Subcutaneous adipose tissue (tissue), 4 donors: ENCODE data around the gene NAV2. TPM values are rescaled to one million over a fixed set of nuclear protein-coding genes. Genes with fewer than 3 reads are reported as not detected.

Experiments used
- total RNA-seq, 4 donors: library from RNA; depleted of rRNA; stranded (reverse); fragments of >200 nt; gene quantifications; one replicate each; pipeline ENCODE4 v1.1.0, GENCODE V29; 2016
- TF ChIP-seq, protein P1 (sequence below): fragments of 450-650 bp; IDR thresholded peaks from one replicate; pipeline ENCODE4 v1.5.1; 2016; ENCODE audit warnings: low read depth, mild to moderate bottlenecking, control low read depth, antibody characterized with exemption, moderate library complexity

The NAV2 gene
- total RNA-seq, 4 donors from 2014 or later: 13.6 to 31.5 (median 27.8) TPM

DNA sequence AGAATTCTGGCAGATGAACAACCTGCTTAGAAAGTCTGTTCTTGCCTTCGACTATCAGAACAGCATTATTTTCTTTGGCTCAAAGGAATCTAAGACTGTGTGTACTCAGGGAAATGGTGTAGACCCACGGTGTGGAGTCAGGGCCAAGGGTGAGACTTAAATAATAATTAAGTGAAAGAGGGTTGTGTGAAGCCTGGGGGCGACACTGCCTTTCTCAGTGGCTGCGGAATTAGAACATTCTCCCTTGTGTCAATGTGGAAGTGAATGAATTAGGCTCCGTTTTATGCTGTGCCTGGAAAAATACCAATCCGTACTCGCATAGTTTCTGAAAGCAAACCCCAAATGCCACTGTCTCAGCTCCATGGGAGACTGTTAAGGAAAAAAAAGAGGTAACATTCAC, 50.7 kb downstream of the NAV2 start:
- TF ChIP-seq, protein P1, sequence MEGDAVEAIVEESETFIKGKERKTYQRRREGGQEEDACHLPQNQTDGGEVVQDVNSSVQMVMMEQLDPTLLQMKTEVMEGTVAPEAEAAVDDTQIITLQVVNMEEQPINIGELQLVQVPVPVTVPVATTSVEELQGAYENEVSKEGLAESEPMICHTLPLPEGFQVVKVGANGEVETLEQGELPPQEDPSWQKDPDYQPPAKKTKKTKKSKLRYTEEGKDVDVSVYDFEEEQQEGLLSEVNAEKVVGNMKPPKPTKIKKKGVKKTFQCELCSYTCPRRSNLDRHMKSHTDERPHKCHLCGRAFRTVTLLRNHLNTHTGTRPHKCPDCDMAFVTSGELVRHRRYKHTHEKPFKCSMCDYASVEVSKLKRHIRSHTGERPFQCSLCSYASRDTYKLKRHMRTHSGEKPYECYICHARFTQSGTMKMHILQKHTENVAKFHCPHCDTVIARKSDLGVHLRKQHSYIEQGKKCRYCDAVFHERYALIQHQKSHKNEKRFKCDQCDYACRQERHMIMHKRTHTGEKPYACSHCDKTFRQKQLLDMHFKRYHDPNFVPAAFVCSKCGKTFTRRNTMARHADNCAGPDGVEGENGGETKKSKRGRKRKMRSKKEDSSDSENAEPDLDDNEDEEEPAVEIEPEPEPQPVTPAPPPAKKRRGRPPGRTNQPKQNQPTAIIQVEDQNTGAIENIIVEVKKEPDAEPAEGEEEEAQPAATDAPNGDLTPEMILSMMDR: no peak

DNA sequence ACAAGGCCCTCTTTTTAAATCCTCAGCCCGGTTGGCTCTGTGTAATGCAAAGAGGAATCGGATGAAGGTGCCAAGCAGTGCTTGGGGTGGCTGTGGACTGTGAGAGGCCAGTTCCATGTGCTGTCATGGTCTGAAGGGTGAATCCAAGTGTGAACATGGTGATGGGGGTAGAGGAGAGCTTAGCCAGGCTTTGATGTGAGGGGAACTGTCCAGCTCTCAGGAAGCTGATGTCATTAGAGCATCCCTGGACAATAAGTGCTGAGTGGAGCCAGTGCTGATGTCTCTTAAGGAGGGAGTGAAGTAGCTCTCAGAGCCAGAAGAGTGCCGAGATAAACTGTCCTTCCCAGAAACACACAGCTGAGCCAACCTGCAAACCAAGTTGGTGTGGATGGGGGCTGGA, 53.6 kb downstream of the NAV2 start:
- TF ChIP-seq, protein P1: no peak

DNA sequence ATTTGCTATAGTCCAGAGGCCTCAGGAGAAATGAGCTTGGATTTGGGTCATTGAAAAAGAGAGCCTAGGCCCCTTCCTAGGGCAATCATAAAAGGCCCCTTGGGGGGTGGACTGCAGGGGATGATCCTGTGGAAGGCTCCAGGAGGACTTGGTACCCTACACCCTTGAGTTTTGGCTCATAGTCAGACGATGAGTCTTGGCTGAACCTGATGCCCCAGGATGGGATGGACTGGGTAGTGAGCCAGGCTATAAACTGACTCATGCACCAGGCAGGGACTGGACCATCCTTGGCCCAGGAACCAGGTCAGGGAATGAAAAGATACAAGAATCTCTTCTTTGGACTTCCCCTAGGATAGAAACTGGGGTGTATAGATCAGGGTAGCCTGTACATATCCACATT, 54.2 kb downstream of the NAV2 start:
- TF ChIP-seq, protein P1: no peak

DNA sequence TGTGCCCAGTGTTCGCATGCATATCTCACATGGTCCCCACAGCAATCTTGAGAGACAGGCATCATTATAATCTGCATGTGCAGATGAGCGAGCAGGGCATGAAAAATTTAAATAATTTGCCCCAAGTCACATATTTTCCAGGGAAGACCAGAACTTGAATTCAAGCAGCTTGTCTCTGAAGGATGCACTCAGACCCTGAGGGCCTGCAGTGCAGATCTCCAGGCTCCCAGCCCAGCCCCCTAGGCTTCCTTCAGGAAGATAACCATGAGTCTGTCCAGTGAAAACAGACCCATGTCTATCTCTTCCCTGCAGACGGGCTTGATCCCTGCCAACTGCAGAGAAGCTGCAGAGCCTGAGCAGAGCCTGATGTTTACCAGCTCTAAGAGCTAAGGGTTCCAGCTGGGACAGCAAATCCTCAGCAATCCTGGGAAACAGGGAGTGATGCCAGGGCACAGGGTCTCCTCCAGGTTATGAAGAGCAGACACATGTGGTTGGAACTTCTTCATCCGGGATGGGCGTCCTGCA, 55.1 kb downstream of the NAV2 start:
- TF ChIP-seq, protein P1: no peak

DNA sequence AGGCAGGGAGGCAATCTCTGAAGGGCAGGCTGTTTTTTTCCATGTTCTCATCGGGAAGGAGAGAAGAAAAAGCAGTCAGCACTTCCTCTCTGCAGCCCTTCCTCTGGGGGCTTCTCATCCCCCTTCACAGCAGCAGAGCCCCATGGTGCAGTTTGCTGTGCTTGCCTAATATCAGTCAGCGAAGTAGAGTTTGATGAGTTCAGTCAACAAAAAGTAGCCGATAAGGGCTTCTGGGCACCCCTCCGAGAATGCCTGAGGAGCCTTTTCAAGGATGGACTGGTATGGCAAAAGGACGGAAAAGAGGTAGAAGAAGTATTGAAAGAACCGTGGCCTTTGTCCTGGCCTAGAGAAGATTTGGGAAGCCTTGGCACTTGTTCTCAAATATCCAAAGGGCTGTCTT, 55.6 kb downstream of the NAV2 start:
- TF ChIP-seq, protein P1: no peak

DNA sequence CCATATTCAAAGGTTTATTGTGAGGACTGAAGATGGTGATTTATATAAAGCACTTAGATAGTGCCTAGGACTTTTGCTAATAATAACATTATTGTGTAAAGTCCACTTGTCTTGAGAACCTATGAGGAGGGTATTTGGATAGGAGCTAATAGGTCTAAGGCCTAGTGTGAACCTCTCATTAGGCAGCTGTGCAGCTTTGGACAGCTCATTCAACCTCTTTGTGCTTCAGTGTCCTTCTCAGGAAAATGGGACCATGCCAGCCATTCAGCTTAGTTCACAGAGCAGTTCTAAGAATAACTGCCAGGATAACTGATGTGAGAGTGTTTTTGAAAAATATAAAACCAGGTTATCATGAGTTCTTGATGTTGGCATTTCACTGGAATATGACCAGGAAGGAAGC, 56.2 kb downstream of the NAV2 start:
- TF ChIP-seq, protein P1: no peak

DNA sequence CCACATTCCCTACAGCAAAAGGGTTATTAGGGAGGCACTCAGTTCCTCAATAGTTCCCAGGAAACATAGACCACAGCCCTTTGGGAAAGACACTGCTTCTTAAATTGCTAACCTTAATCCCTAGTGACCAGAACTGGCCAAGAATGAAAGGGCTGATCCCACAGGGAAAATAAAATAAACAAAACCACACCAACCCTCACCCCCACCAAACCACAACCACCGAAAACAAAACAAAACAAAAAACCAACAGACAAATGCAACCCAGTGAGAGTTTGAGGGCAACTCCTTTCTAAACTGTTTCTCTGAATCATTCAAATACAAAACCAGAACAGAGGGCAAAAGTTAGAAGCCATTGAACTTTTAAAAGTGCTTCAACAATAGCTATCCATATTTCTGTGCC, 57.2 kb downstream of the NAV2 start:
- TF ChIP-seq, protein P1: no peak
